ENCODE data around the gene PHF24.

The PHF24 gene

DNA sequence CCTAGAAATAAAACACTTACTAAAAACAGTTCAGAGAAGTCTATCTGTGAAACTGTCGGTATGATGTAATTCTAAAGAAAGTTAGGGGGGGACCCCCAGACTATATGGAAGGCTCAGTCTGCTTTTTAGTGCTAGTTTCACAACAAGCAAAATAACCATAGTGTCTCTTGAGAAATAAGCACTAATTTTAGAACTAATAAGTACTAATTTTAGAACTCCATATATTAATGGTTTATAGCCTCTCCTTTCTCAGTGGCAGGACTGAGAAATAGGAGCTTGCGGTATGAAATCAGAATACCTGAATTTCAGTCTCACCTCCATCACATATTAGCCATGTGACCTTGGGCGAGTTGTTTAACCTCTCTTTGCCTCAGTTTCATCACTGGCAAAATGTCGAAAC lies 1.4 kb upstream of the PHF24 start:
- no peak for DNase-seq (ENCODE audit: low read depth)

DNA sequence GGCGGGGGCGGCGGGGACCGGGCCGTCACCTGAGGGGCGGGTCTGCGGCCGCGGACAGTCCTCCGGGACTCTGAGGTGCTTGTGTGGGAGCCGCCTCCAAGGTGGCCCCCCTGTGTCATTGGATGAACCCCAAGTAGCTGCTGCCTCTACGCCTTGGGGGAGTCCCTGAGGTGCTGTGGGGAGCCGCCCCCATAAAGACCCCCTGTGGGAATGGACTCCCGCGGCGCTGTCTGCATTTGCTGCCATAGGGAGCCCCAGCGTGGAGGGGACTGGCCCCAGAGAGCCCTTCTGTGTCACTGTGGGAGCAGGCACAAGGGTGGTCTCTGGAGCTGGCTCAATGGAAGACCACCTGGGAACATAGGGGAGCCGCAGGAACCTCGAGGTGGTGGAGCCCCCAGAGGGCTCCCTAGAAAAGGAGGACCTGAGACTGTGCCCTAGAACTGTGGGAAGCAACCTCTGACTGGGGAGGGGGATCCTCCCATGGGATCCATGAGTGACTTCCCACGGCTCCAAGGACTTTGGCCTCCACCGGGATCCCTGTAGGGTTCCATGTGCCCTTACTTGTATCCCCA lies 412 bp downstream of the PHF24 start:
- DNase-seq (ENCODE audit: low read depth), result no peak
- H3K4me3 ChIP-seq (ENCODE audit: low read length), result no peak overlapping the region
- TF ChIP-seq, protein P1, sequence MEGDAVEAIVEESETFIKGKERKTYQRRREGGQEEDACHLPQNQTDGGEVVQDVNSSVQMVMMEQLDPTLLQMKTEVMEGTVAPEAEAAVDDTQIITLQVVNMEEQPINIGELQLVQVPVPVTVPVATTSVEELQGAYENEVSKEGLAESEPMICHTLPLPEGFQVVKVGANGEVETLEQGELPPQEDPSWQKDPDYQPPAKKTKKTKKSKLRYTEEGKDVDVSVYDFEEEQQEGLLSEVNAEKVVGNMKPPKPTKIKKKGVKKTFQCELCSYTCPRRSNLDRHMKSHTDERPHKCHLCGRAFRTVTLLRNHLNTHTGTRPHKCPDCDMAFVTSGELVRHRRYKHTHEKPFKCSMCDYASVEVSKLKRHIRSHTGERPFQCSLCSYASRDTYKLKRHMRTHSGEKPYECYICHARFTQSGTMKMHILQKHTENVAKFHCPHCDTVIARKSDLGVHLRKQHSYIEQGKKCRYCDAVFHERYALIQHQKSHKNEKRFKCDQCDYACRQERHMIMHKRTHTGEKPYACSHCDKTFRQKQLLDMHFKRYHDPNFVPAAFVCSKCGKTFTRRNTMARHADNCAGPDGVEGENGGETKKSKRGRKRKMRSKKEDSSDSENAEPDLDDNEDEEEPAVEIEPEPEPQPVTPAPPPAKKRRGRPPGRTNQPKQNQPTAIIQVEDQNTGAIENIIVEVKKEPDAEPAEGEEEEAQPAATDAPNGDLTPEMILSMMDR (conservative IDR thresholded peaks at IDR 0.05; ENCODE audit: low read length), result no peak

More for the DNA sequence above, 1.4 kb upstream of the PHF24 start:
- TF ChIP-seq, protein P1 (conservative IDR thresholded peaks at IDR 0.05; ENCODE audit: low read length), result no peak
- no peak overlapping the region for H3K4me3 ChIP-seq (ENCODE audit: low read length)

DNA sequence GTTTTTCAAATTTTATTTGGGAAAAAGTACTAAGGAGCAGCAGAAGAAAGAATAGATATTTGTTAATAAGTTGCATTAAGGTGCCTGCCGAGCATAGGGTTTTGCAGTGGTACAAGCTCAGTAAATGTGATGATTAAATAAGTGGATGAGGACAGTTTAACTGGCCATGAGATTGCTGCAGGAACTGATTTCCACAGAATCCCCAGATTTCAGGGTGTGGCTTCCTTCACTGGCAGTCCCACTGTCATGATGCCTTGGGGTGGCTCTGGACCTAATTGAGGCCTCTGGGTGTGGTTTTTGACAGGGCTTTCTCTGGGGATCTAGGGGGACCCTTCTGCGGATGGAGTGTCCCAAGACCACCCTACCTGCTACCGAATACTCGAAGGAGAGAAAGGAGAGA lies 1.4 kb downstream of the PHF24 start:
- DNase-seq (ENCODE audit: low read depth), result no peak
- H3K4me3 ChIP-seq (ENCODE audit: low read length), result no peak overlapping the region
- TF ChIP-seq, protein P1 (conservative IDR thresholded peaks at IDR 0.05; ENCODE audit: low read length), result no peak

DNA sequence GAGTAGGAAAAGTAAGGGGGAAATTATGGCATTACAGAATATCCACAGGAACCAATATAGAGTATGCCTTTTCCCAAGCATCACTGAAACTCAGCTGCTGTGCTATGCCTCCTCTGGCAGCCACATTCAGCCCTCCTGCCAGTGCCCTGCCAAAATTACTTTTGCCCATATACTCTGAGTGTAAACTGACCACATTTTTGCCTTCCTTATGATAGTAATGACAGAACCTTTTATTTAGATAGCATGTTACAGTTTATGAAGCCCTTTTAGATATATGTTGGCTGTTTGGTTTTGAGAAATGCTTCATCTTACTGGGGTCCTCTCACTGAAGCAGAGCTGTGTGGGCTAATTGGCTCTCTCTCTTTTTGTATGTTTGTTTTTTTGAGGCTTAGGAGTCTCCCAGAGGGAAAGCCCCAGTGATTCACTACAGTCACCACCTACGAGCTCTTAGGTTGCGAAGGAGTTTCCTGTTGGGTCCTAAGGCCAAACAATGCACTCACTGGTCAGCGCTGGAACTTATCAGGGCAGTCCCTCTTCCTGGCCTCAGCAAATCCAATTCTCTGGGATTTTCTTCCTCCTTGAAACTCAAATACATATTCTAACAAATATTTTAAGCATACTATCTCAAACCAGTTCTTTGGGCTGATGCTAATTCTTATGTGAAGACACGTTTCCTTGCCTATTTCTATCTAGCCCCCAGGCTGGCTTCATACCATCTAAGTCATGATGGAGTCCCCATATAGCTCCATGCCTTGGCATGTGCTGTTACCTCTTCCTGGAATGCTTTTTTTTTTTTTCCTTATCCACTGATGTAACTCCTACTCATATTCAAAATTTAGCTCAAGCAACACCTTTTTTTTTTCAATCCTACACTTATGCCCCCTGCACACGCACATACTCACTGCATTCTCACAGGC lies 3.7 kb downstream of the PHF24 start:
- no peak for DNase-seq (ENCODE audit: low read depth)
- TF ChIP-seq, protein P1 (conservative IDR thresholded peaks at IDR 0.05; ENCODE audit: low read length), result no peak
- H3K4me3 ChIP-seq (ENCODE audit: low read length), result no peak overlapping the region

DNA sequence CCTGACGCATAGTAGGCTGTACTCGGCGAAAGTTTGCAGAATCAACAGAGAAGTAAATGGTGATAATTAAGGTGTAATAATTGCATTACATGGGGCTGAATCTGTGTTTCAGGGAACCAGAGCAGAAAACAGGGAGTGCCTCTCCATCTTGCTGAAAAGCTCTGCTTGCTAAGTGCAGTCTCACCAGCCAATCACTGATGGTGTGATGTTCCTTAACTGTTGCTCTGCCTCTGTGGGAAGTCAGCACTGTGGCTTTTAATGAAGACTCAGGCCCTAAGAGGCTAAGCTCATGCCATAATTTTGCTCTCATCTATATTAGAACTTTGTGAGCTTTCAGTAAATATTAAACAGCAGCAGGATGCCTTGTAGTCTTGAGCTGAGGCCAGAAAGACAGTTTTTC lies 4.5 kb downstream of the PHF24 start:
- no peak overlapping the region for H3K4me3 ChIP-seq (ENCODE audit: low read length)
- TF ChIP-seq, protein P1 (conservative IDR thresholded peaks at IDR 0.05; ENCODE audit: low read length), result no peak
- no peak for DNase-seq (ENCODE audit: low read depth)

DNA sequence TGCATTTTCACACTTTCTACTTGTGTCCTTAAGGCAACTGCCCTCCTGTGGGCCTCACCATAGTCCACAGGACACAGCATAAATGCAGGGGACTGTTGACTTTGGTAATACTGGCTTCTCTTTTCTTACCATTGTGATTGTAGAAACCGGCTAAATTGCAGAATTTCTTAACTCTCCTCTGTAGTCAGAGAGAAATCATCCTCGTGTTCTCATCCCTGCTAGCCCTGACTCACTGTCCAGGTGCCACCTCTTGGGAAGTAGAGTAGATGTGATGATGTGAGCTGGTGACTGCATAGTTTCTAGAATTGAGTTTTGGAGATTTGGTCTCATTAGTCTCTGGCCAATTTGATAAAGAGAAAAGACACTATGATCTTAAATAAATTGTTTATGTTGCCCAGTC lies 5.5 kb downstream of the PHF24 start:
- DNase-seq (ENCODE audit: low read depth), result no peak
- TF ChIP-seq, protein P1 (conservative IDR thresholded peaks at IDR 0.05; ENCODE audit: low read length), result no peak
- H3K4me3 ChIP-seq (ENCODE audit: low read length), result no peak overlapping the region

DNA sequence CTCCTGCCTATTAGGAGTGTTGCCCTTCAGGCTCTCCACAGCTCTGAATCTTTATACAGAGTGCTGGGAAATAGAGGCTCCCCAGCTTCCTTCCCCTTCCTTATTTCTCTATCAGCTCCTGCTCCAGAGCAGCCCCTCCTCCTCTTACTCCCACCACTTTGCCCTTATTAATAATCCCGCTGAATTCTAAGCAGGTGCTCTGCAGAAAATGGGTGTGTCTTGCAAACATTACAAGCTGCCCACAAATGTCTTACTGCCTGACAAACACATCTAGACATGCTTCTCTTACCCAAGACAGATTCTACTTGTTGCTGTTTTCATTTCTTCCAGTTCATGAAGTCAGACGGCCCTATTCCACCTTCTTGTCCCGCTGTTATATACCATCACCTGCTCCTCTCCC lies 6.4 kb downstream of the PHF24 start:
- H3K4me3 ChIP-seq (ENCODE audit: low read length), result no peak overlapping the region
- no peak for DNase-seq (ENCODE audit: low read depth)
- TF ChIP-seq, protein P1 (conservative IDR thresholded peaks at IDR 0.05; ENCODE audit: low read length), result no peak

All from AG10803 (cell line).